Calu3 (cell line): ENCODE measurements around the gene EIF4G1. TPM values are rescaled to one million over a fixed set of nuclear protein-coding genes. Genes with fewer than 3 reads are reported as not detected.

Experiments
- BruUV-seq: library from RNA; stranded (reverse); fragments of 400-500 nt; replicated peaks from 2 replicates; lab custom pipeline; 2021; lab: Mats Ljungman, UMichigan
- CTCF ChIA-PET: fragments of 300-600 bp; sonication (Branson Sonifier 250); formaldehyde crosslinking; loops from one replicate; lab custom pipeline; 2022; ENCODE audit warnings: antibody characterized with exemption; lab: Charles Lee
- DNase-seq: peaks from one replicate; pipeline ENCODE4 v3.0.0; 2022
- H3K27ac Mint-ChIP-seq: one replicate; pipeline ENCODE4 v1.8.0; 2022; ENCODE audit warnings: mixed read lengths; ENCODE audit not compliant: unreplicated experiment
- H3K27me3 Mint-ChIP-seq: one replicate; pipeline ENCODE4 v1.8.0; 2022; ENCODE audit warnings: mixed read lengths; ENCODE audit not compliant: unreplicated experiment
- H3K36me3 Mint-ChIP-seq: one replicate; pipeline ENCODE4 v1.8.0; 2022; ENCODE audit warnings: mild to moderate bottlenecking, moderate library complexity, mixed read lengths; ENCODE audit not compliant: insufficient read depth, unreplicated experiment
- H3K4me1 Mint-ChIP-seq: one replicate; pipeline ENCODE4 v1.8.0; 2022; ENCODE audit warnings: mild to moderate bottlenecking, low read depth, mixed read lengths; ENCODE audit not compliant: unreplicated experiment
- H3K4me3 Mint-ChIP-seq: one replicate; pipeline ENCODE4 v1.8.0; 2022; ENCODE audit warnings: mild to moderate bottlenecking, low read depth, moderate library complexity, mixed read lengths; ENCODE audit not compliant: unreplicated experiment
- H3K9me3 Mint-ChIP-seq: one replicate; pipeline ENCODE4 v1.8.0; 2022; ENCODE audit warnings: low read depth, mixed read lengths; ENCODE audit not compliant: unreplicated experiment
- intact Hi-C: fragments of 100-400 bp; cut with micrococcal nuclease; formaldehyde crosslinking; loops from one replicate; pipeline ENCODE4 v1.10.0; 2022; ENCODE audit not compliant: unreplicated experiment
- total RNA-seq: library from RNA; stranded (reverse); gene quantifications from 2 replicates; pipeline ENCODE4 v1.2.3, GENCODE V29; 2022
- TF ChIP-seq, protein P1 (sequence below): fragments of 200-600 bp; IDR thresholded peaks from one replicate; pipeline ENCODE4 v1.8.0; 2022; ENCODE audit warnings: antibody characterized with exemption; ENCODE audit not compliant: unreplicated experiment

The EIF4G1 gene
- total RNA-seq, 1 experiment from 2014 or later: 673 TPM

DNA sequence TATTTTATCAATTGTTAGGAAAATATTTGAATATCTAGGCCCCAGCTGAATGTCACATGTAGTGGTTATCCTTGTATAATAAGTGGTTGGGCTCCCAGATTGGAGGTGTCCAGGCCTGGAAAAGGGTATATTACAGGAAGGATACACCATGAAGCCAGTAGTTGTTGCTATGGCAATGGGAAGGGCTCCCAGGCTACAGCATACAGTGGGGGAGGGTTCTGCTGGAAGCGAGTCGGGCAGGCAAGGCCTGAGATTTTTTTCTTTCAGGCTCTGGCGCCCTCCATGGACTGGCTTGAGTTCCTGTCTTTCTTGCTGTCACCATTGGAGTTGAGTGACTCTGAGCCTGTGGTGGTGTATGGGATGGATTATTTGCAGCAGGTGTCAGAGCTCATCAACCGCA lies 29.7 kb upstream of the EIF4G1 start:
- TF ChIP-seq, protein P1, sequence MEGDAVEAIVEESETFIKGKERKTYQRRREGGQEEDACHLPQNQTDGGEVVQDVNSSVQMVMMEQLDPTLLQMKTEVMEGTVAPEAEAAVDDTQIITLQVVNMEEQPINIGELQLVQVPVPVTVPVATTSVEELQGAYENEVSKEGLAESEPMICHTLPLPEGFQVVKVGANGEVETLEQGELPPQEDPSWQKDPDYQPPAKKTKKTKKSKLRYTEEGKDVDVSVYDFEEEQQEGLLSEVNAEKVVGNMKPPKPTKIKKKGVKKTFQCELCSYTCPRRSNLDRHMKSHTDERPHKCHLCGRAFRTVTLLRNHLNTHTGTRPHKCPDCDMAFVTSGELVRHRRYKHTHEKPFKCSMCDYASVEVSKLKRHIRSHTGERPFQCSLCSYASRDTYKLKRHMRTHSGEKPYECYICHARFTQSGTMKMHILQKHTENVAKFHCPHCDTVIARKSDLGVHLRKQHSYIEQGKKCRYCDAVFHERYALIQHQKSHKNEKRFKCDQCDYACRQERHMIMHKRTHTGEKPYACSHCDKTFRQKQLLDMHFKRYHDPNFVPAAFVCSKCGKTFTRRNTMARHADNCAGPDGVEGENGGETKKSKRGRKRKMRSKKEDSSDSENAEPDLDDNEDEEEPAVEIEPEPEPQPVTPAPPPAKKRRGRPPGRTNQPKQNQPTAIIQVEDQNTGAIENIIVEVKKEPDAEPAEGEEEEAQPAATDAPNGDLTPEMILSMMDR: peak; percentile 36
- DNase-seq: peak; percentile 76
- peaks cover 79% of the 10 kb centered on the region for H3K27me3 Mint-ChIP-seq
- CTCF ChIA-PET: interaction anchor here (1.0 to 1.4 kb wide), 2 partner anchors 57 to 389 kb away, joined by 3 to 6 read pairs; no protein-coding TSS in a partner anchor
- no TSS peak for BruUV-seq
- H3K9me3 Mint-ChIP-seq: no peaks in the 10 kb centered on the region
- no peak overlapping the region for H3K27ac Mint-ChIP-seq
- no peaks in the 10 kb centered on the region for H3K4me1 Mint-ChIP-seq
- H3K4me3 Mint-ChIP-seq: no peak overlapping the region
- intact Hi-C loops: loop anchor here (5.0 kb wide), 1 partner anchor 242 kb away; no protein-coding TSS in a partner anchor
- no peaks in the 10 kb centered on the region for H3K36me3 Mint-ChIP-seq

DNA sequence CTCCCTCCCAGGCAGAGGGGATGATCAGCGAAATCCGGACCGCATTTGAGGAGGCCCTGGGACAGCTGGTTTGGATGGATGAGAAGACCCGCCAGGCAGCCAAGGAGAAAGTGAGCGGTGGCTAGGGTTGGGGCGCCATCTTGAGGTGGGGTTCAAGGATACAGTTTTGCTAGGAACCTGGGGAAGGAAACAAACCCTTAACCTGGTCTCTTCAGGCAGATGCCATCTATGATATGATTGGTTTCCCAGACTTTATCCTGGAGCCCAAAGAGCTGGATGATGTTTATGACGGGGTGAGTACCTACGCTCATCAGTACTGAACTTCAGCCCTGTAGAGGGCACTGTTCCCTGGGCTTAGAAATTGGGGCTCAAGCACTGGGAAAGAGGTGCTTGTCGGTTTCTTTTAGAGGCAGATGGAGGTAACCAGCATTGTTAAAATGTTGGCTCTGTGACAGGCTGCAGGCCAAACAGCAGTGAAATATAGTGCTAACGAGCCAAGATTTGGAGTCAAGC lies 24.9 kb upstream of the EIF4G1 start:
- intact Hi-C loops: loop anchor here (1.0 to 5.0 kb wide), 5 partner anchors 39 to 395 kb away; no protein-coding TSS in a partner anchor
- no peaks in the 10 kb centered on the region for H3K36me3 Mint-ChIP-seq
- H3K4me3 Mint-ChIP-seq: no peak overlapping the region
- BruUV-seq: no TSS peak
- no peaks in the 10 kb centered on the region for H3K9me3 Mint-ChIP-seq
- peaks cover 72% of the 10 kb centered on the region for H3K27me3 Mint-ChIP-seq
- H3K4me1 Mint-ChIP-seq: no peaks in the 10 kb centered on the region
- peak; percentile 90 for DNase-seq
- CTCF ChIA-PET: interaction anchor here (0.6 to 1.4 kb wide), 8 partner anchors 31 to 394 kb away, joined by 3 to 9 read pairs (median 3); partner anchors contain the start of genes ABCF3 and EEF1AKMT4
- TF ChIP-seq, protein P1: peak; percentile 97
- no peak overlapping the region for H3K27ac Mint-ChIP-seq

DNA sequence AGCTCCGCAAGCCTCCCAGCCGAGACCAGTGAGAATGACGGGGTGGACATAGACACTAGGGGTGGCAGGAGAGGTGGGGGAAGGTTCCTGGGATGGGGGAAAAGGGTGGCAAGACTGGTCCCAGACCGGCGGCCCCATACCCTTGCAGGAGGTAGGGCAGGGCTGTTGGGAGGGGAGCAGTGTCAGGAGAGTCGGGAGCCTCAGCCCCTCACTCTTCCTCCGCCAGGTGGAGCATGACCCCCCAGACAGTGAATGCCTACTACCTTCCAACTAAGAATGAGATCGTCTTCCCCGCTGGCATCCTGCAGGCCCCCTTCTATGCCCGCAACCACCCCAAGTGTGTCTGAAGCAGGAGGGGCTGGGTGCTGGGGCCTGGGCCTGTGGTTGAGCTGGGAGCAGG lies 24.1 kb upstream of the EIF4G1 start:
- DNase-seq: no peak
- TF ChIP-seq, protein P1: no peak
- no peaks in the 10 kb centered on the region for H3K4me1 Mint-ChIP-seq
- intact Hi-C loops: no loop called here
- no peaks in the 10 kb centered on the region for H3K9me3 Mint-ChIP-seq
- H3K27me3 Mint-ChIP-seq: peaks cover 72% of the 10 kb centered on the region
- H3K36me3 Mint-ChIP-seq: no peaks in the 10 kb centered on the region
- BruUV-seq: no TSS peak
- H3K4me3 Mint-ChIP-seq: no peak overlapping the region
- CTCF ChIA-PET: no interaction called here
- no peak overlapping the region for H3K27ac Mint-ChIP-seq

DNA sequence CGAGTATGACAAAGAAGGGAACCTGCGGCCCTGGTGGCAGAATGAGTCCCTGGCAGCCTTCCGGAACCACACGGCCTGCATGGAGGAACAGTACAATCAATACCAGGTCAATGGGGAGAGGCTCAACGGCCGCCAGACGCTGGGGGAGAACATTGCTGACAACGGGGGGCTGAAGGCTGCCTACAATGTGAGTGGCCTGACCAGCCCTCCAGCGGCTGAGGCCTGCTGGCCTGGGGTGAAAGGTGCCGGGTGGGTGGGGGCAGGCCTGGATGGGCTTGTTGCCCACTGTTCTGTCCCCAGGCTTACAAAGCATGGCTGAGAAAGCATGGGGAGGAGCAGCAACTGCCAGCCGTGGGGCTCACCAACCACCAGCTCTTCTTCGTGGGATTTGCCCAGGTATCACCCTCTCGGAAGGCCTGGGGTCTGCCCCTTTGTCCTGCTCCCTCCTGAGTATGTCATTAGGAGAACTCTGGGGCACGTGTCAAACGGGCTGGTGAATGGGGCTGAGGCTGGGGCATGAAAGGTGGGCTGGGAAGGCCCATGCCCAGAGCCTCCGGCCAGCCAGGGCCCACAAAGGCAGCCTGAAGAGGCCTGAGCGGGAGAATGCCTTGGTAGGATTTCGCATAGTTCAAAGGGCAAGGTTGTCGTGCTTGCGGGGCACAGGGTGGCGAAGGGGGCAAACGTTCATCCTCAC lies 23.2 kb upstream of the EIF4G1 start:
- DNase-seq: no peak
- H3K36me3 Mint-ChIP-seq: no peaks in the 10 kb centered on the region
- CTCF ChIA-PET: interaction anchor here (0.6 kb wide), 1 partner anchor 61 kb away, joined by 3 read pairs; no protein-coding TSS in a partner anchor
- TF ChIP-seq, protein P1: no peak
- intact Hi-C loops: no loop called here
- no peaks in the 10 kb centered on the region for H3K4me1 Mint-ChIP-seq
- no peak overlapping the region for H3K4me3 Mint-ChIP-seq
- H3K27ac Mint-ChIP-seq: no peak overlapping the region
- no TSS peak for BruUV-seq
- H3K9me3 Mint-ChIP-seq: no peaks in the 10 kb centered on the region
- H3K27me3 Mint-ChIP-seq: peaks cover 67% of the 10 kb centered on the region
